ENCODE data around the gene R3HDM2.

The R3HDM2 gene

GRCh38 chr12:57232156-57232756 lies 198.6 kb downstream of the R3HDM2 start:
- DNase-seq, result no peak

GRCh38 chr12:57231276-57232021 lies 199.4 kb downstream of the R3HDM2 start:
- DNase-seq, result no peak

GRCh38 chr12:57230381-57231155 lies 200.3 kb downstream of the R3HDM2 start:
- DNase-seq, result no peak

- DNase-seq, result peak; percentile 54 to 93 (median 84)
Observed at GRCh38 chr12:57229634-57230380, 201.0 kb downstream of the R3HDM2 start, which contains the start of gene SHMT2. TSS of gene SHMT2 (plus strand) at chr12:57229711. CDS start at chr12:57229779, 68 bp downstream.

- DNase-seq, result no peak
Observed at GRCh38 chr12:57229046-57229633, 201.7 kb downstream of the R3HDM2 start.

GRCh38 chr12:57227315-57228115 lies 203.3 kb downstream of the R3HDM2 start:
- no peak for DNase-seq

GRCh38 chr12:57226588-57227314 lies 204.1 kb downstream of the R3HDM2 start:
- peak in 2 of 56 donors; percentile 15 to 20 for DNase-seq

GRCh38 chr12:57225680-57226210 lies 205.1 kb downstream of the R3HDM2 start:
- no peak for DNase-seq

- DNase-seq, result peak in 1 of 56 donors; percentile 22
Observed at GRCh38 chr12:57224973-57225679, 205.7 kb downstream of the R3HDM2 start.

GRCh38 chr12:57224278-57224972 lies 206.4 kb downstream of the R3HDM2 start:
- DNase-seq, result no peak

GRCh38 chr12:57223191-57224165 lies 207.4 kb downstream of the R3HDM2 start:
- DNase-seq, result no peak

- DNase-seq, result no peak
Observed at GRCh38 chr12:57222286-57223190, 208.3 kb downstream of the R3HDM2 start.

- DNase-seq, result no peak
Observed at GRCh38 chr12:57221169-57221917, 209.5 kb downstream of the R3HDM2 start.

- DNase-seq, result no peak
Observed at GRCh38 chr12:57220770-57221168, 210.1 kb downstream of the R3HDM2 start.
